Measurements from ENCODE around the gene SBDS.

DNA sequence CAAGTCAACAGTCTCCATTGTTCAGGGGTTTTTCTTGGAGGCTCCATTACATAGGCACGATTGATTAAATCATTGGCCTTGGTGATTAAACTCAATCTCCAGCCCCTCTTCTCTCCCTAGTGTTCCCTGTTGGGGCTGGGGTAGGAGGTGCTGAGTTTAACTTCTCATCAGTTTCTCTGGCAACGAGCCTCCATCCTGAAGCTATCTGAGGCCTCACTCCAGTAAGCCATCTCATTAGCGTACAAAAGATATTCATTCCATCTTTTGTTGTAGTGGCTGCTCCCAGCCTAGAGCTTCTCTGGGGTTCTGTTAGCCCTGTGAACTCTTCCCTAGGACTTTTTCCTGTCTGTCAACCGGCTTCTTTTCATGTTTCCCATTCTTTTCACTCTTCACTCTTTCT lies 12.9 kb upstream of the SBDS start:
- TF ChIP-seq POLR2A (IDR thresholded peaks at IDR 0.05) = no peak
- TF ChIP-seq, protein P1, sequence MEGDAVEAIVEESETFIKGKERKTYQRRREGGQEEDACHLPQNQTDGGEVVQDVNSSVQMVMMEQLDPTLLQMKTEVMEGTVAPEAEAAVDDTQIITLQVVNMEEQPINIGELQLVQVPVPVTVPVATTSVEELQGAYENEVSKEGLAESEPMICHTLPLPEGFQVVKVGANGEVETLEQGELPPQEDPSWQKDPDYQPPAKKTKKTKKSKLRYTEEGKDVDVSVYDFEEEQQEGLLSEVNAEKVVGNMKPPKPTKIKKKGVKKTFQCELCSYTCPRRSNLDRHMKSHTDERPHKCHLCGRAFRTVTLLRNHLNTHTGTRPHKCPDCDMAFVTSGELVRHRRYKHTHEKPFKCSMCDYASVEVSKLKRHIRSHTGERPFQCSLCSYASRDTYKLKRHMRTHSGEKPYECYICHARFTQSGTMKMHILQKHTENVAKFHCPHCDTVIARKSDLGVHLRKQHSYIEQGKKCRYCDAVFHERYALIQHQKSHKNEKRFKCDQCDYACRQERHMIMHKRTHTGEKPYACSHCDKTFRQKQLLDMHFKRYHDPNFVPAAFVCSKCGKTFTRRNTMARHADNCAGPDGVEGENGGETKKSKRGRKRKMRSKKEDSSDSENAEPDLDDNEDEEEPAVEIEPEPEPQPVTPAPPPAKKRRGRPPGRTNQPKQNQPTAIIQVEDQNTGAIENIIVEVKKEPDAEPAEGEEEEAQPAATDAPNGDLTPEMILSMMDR (IDR thresholded peaks at IDR 0.05) = no peak

Data from lower leg skin (tissue), 3 donors.